Fibroblast of lung (primary cell): ENCODE results near the gene MCF2L.

ENCODE experiments used
- CTCF ChIP-seq, 2 donors: IDR thresholded peaks in 1 of 2; conservative IDR thresholded peaks in 1 of 2; 1 replicate in 1 of 2; 2 replicates in 1 of 2; pipeline ENCODE4 v1.5.1; 2011 to 2012; ENCODE audit warnings: low read length in 2 of 2, control low read depth in 1 of 2, inconsistent platforms in 1 of 2, low read depth in 1 of 2, mild to moderate bottlenecking in 1 of 2
- EZH2 ChIP-seq: IDR thresholded peaks from 2 replicates; pipeline ENCODE4 v1.5.1; 2012; ENCODE audit warnings: low read length, control low read depth, mild to moderate bottlenecking; ENCODE audit errors: missing control alignments

GRCh38 chr13:112986470-112986869 lies 17.5 kb downstream of the MCF2L start:
- no peak for TF ChIP-seq CTCF (conservative IDR thresholded peaks at IDR 0.05 in 1 of 2, IDR thresholded peaks at IDR 0.05 in 1 of 2; ENCODE audit: low read depth in 1 of 2, low read length in 2 of 2)
- no peak for TF ChIP-seq EZH2
